Stimulated activated CD8-positive, alpha-beta memory T cell treated with anti-CD3 and anti-CD28 coated beads, Interleukin-7, amount 100 ng/mL, for 48 hours (primary cell): ENCODE data around the gene C10orf90.

Source experiments
- DNase-seq, 2 donors: peaks; one replicate each; pipeline ENCODE4 v3.0.0-alpha.2; 2020; ENCODE audit warnings: low read depth in 1 of 2; ENCODE audit errors: extremely low read depth in 1 of 2

The C10orf90 gene

GRCh38 chr10:126511917-126512479 is 158.5 kb downstream of the C10orf90 start:
- no peak for DNase-seq

GRCh38 chr10:126509182-126509581 is 161.3 kb downstream of the C10orf90 start:
- no peak for DNase-seq

GRCh38 chr10:126508535-126509040 is 161.9 kb downstream of the C10orf90 start:
- DNase-seq, result no peak

- DNase-seq, result no peak
Measured at GRCh38 chr10:126504761-126505112, 165.8 kb downstream of the C10orf90 start.

GRCh38 chr10:126504063-126504760 is 166.3 kb downstream of the C10orf90 start:
- DNase-seq, result no peak

- no peak for DNase-seq
Measured at GRCh38 chr10:126503392-126504062, 167.0 kb downstream of the C10orf90 start.

GRCh38 chr10:126502441-126502840 is 168.1 kb downstream of the C10orf90 start:
- DNase-seq, result no peak

- DNase-seq, result no peak
Measured at GRCh38 chr10:126501828-126502227, 168.7 kb downstream of the C10orf90 start.

- no peak for DNase-seq
Measured at GRCh38 chr10:126500866-126501265, 169.6 kb downstream of the C10orf90 start.

GRCh38 chr10:126500185-126500584 is 170.3 kb downstream of the C10orf90 start:
- DNase-seq, result no peak

GRCh38 chr10:126499744-126500143 is 170.7 kb downstream of the C10orf90 start:
- no peak for DNase-seq

GRCh38 chr10:126497672-126498071 is 172.8 kb downstream of the C10orf90 start:
- DNase-seq, result no peak

- DNase-seq, result no peak
Measured at GRCh38 chr10:126496771-126497545, 173.5 kb downstream of the C10orf90 start.

- no peak for DNase-seq
Measured at GRCh38 chr10:126491476-126491875, 179.0 kb downstream of the C10orf90 start.

- DNase-seq, result no peak
Measured at GRCh38 chr10:126481181-126481580, 189.3 kb downstream of the C10orf90 start.

- DNase-seq, result no peak
Measured at GRCh38 chr10:126480648-126481047, 189.8 kb downstream of the C10orf90 start.

GRCh38 chr10:126479280-126479895 is 191.1 kb downstream of the C10orf90 start:
- DNase-seq, result no peak

- no peak for DNase-seq
Measured at GRCh38 chr10:126478546-126478945, 191.9 kb downstream of the C10orf90 start.

- DNase-seq, result no peak
Measured at GRCh38 chr10:126476246-126476645, 194.2 kb downstream of the C10orf90 start.

- DNase-seq, result no peak
Measured at GRCh38 chr10:126475074-126475691, 195.3 kb downstream of the C10orf90 start.
